DOHH2 (cell line): Measurements from ENCODE around the gene SLC44A3.

ENCODE experiments used
- H3F3A ChIP-seq: fragments of 200-600 bp; sonication (generic), shearing (Covaris generic); 2 replicates; pipeline ENCODE4 v1.6.0; 2016; ENCODE audit warnings: antibody characterized with exemption, mild to moderate bottlenecking; ENCODE audit not compliant: control insufficient read depth, insufficient read depth
- H3K27ac ChIP-seq: fragments of 200-600 bp; sonication (generic); 2 replicates; pipeline ENCODE4 v1.5.1; 2014; ENCODE audit warnings: low read depth, mild to moderate bottlenecking, low read length, moderate library complexity
- H3K27me3 ChIP-seq: fragments of 200-600 bp; sonication (generic); 2 replicates; pipeline ENCODE4 v1.6.1; 2014; ENCODE audit warnings: mild to moderate bottlenecking, low read length, mixed read lengths; ENCODE audit not compliant: control insufficient read depth
- H3K36me3 ChIP-seq: fragments of 200-600 bp; sonication (generic); 2 replicates; pipeline ENCODE4 v1.6.1; 2014; ENCODE audit warnings: mild to moderate bottlenecking, low read length, moderate library complexity, mixed read lengths; ENCODE audit not compliant: control insufficient read depth
- H3K4me1 ChIP-seq: fragments of 200-600 bp; sonication (generic); 2 replicates; pipeline ENCODE4 v1.6.1; 2014; ENCODE audit warnings: mild to moderate bottlenecking, low read length, mixed read lengths; ENCODE audit not compliant: control insufficient read depth
- H3K4me2 ChIP-seq: fragments of 200-600 bp; sonication (generic); 2 replicates; pipeline ENCODE4 v1.6.0; 2014; ENCODE audit warnings: mild to moderate bottlenecking, low read length, moderate library complexity
- H3K4me3 ChIP-seq: fragments of 200-600 bp; sonication (generic); 2 replicates; pipeline ENCODE4 v1.5.1; 2014; ENCODE audit warnings: mild to moderate bottlenecking, low read length, mixed read lengths
- H3K79me2 ChIP-seq: fragments of 200-600 bp; sonication (generic); 2 replicates; pipeline ENCODE4 v1.6.1; 2014; ENCODE audit warnings: mild to moderate bottlenecking, low read length, mixed read lengths; ENCODE audit not compliant: control insufficient read depth
- H3K9me2 ChIP-seq: fragments of 200-600 bp; sonication (generic); replicated peaks from 2 replicates; pipeline ENCODE4 v1.6.1; 2014; ENCODE audit warnings: mild to moderate bottlenecking, low read length, mixed read lengths; ENCODE audit not compliant: control insufficient read depth
- H3K9me3 ChIP-seq: fragments of 200-600 bp; sonication (generic); 2 replicates; pipeline ENCODE4 v1.6.1; 2014; ENCODE audit warnings: antibody characterized with exemption, low read length, mixed read lengths; ENCODE audit not compliant: control insufficient read depth, insufficient read depth
- H4K20me1 ChIP-seq: fragments of 200-600 bp; sonication (generic); 2 replicates; pipeline ENCODE4 v1.6.0; 2014; ENCODE audit warnings: low read depth, mild to moderate bottlenecking, antibody characterized with exemption, low read length, moderate library complexity; ENCODE audit not compliant: control insufficient read depth, insufficient read depth
- EZH2phosphoT487 ChIP-seq: fragments of 200-600 bp; sonication (generic); IDR thresholded peaks from 2 replicates; pipeline ENCODE4 v1.6.1; 2017; ENCODE audit warnings: borderline replicate concordance, mild to moderate bottlenecking, antibody characterized with exemption, low read length, moderate library complexity, mixed read lengths
- TF ChIP-seq, protein P1 (sequence below): fragments of 200-600 bp; sonication (generic); IDR thresholded peaks from one replicate; pipeline ENCODE4 v1.5.1; 2014; ENCODE audit warnings: antibody characterized with exemption, mild to moderate bottlenecking, low read depth, low read length; ENCODE audit not compliant: poor library complexity, severe bottlenecking

The SLC44A3 gene

DNA sequence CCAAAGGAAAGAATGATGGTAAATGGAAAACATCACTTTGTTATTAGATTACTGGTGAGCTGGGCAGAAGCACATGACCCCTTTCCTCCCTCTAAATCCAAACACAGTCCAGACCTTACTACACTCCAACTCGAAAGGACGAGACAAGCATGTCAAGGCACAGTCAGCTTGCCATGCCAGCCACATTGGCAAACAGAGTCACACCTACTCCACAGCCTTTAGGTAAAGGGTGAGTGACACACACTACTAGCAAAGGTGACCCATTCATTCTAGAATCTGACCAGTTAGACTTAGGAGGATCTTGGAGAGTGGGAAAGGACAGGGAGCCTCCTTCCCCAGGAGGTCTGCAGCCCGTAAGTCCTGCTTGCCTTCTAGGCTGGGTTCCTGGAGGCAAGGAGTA lies 3.0 kb downstream of the SLC44A3 start:
- no peak overlapping the region for H3K4me2 ChIP-seq
- no peaks in the 10 kb centered on the region for H3F3A ChIP-seq
- TF ChIP-seq, protein P1, sequence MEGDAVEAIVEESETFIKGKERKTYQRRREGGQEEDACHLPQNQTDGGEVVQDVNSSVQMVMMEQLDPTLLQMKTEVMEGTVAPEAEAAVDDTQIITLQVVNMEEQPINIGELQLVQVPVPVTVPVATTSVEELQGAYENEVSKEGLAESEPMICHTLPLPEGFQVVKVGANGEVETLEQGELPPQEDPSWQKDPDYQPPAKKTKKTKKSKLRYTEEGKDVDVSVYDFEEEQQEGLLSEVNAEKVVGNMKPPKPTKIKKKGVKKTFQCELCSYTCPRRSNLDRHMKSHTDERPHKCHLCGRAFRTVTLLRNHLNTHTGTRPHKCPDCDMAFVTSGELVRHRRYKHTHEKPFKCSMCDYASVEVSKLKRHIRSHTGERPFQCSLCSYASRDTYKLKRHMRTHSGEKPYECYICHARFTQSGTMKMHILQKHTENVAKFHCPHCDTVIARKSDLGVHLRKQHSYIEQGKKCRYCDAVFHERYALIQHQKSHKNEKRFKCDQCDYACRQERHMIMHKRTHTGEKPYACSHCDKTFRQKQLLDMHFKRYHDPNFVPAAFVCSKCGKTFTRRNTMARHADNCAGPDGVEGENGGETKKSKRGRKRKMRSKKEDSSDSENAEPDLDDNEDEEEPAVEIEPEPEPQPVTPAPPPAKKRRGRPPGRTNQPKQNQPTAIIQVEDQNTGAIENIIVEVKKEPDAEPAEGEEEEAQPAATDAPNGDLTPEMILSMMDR, result no peak
- TF ChIP-seq EZH2phosphoT487, result no peak
- no peaks in the 10 kb centered on the region for H3K9me3 ChIP-seq
- no peaks in the 10 kb centered on the region for H3K4me1 ChIP-seq
- H3K79me2 ChIP-seq, result no peaks in the 10 kb centered on the region
- H3K27me3 ChIP-seq, result peaks cover 33% of the 10 kb centered on the region
- H3K9me2 ChIP-seq, result no peaks in the 10 kb centered on the region
- H3K36me3 ChIP-seq, result no peaks in the 10 kb centered on the region
- H4K20me1 ChIP-seq, result no peaks in the 10 kb centered on the region
- no peak overlapping the region for H3K27ac ChIP-seq
- no peak overlapping the region for H3K4me3 ChIP-seq

DNA sequence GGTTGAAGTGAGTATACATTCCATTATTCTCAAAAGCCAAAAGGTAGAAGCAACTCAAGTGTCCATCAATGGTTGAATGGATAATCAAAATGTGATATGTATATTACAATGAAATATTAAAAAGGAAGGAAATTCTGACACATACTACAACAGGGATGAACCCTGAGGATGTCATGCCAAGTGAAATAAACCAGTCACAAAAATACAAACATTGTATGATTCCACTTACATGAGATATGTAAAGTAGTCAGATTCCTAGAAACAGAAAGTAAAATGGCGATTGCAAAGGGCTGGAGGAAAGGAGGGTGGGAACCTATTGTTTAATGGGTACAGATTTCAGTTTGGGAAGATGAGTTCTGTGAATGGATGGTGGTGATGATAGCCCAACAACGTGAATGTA lies 5.8 kb downstream of the SLC44A3 start:
- H3K4me1 ChIP-seq, result no peaks in the 10 kb centered on the region
- H4K20me1 ChIP-seq, result no peaks in the 10 kb centered on the region
- H3K27ac ChIP-seq, result no peak overlapping the region
- no peaks in the 10 kb centered on the region for H3K9me2 ChIP-seq
- H3K36me3 ChIP-seq, result no peaks in the 10 kb centered on the region
- no peak overlapping the region for H3K4me3 ChIP-seq
- no peaks in the 10 kb centered on the region for H3K79me2 ChIP-seq
- H3K4me2 ChIP-seq, result no peak overlapping the region
- peaks cover 25% of the 10 kb centered on the region for H3K27me3 ChIP-seq
- no peaks in the 10 kb centered on the region for H3F3A ChIP-seq
- no peak for TF ChIP-seq EZH2phosphoT487
- TF ChIP-seq, protein P1, result no peak
- no peaks in the 10 kb centered on the region for H3K9me3 ChIP-seq

DNA sequence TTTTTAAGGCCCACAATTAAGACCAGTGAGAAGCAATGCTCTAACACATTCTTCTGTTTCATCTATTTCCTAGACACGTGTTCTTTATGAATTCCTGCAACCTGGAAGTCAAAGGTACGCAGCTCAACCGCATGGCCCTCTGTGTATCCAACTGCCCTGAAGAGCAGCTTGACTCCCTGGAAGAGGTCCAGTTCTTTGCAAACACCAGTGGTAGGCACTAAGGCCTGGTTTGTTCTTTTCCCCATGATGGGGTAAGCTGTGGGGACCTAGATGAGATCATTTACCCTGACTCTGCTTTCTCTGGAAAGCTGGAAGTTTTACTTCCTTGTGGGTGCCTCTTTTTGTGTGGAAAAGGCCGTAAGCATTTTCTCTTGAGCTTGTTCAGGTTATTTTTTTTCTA lies 7.3 kb downstream of the SLC44A3 start:
- H3K9me2 ChIP-seq, result no peaks in the 10 kb centered on the region
- no peak for TF ChIP-seq EZH2phosphoT487
- TF ChIP-seq, protein P1, result no peak
- H3K4me3 ChIP-seq, result no peak overlapping the region
- H3K9me3 ChIP-seq, result no peaks in the 10 kb centered on the region
- no peaks in the 10 kb centered on the region for H3F3A ChIP-seq
- no peaks in the 10 kb centered on the region for H3K79me2 ChIP-seq
- no peaks in the 10 kb centered on the region for H3K36me3 ChIP-seq
- H4K20me1 ChIP-seq, result no peaks in the 10 kb centered on the region
- no peak overlapping the region for H3K27ac ChIP-seq
- no peaks in the 10 kb centered on the region for H3K4me1 ChIP-seq
- no peak overlapping the region for H3K4me2 ChIP-seq
- peaks cover 14% of the 10 kb centered on the region for H3K27me3 ChIP-seq

DNA sequence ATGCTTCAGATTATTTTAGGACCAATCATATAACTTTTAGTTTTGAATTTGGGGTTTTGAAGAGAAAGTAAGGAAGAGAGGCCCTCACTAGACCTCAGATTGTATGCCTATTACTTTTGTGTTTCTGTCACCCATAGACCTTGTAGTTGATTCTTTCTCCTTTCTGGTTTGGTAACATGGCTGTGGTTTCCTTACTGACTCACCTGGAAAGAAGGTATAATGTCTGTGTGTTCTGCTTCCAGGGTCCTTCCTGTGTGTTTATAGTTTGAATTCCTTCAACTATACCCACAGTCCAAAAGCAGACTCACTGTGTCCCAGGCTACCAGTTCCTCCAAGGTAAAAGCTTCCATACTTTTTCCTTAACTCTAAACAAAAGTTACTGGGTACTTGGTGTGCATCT lies 8.1 kb downstream of the SLC44A3 start:
- Histone ChIP-seq H3K4me1 (no peaks in the 10 kb centered on the region), H3K36me3 (no peaks in the 10 kb centered on the region), H3K9me3 (no peaks in the 10 kb centered on the region), H3K79me2 (no peaks in the 10 kb centered on the region), H3K27me3 (peaks cover 11% of the 10 kb centered on the region; the same call in 1 of the 2 replicates), H4K20me1 (no peaks in the 10 kb centered on the region), H3F3A (no peaks in the 10 kb centered on the region), H3K4me3 (no peak overlapping the region), H3K4me2 (no peak overlapping the region), H3K9me2 (no peaks in the 10 kb centered on the region), H3K27ac (no peak overlapping the region)
- TF ChIP-seq, protein P1, result no peak
- TF ChIP-seq EZH2phosphoT487, result no peak
